Ovary (tissue), 3 donors: ENCODE data around the gene TXNDC16.

Experiments
- CTCF ChIP-seq, 3 donors: fragments of 450-650 bp in 2 of 3; fragments of 200-600 bp in 1 of 3; IDR thresholded peaks; one replicate each; pipeline versions ENCODE4 v1.5.1 to v1.8.0; 2016 to 2022; ENCODE audit warnings: antibody characterized with exemption in 3 of 3, mild to moderate bottlenecking in 1 of 3
- EP300 ChIP-seq: sonication (generic); formaldehyde crosslinking; IDR thresholded peaks from one replicate; pipeline ENCODE4 v1.6.1; 2017; ENCODE audit warnings: antibody characterized with exemption
- POLR2A ChIP-seq: fragments of 450-650 bp; IDR thresholded peaks from one replicate; pipeline ENCODE4 v1.6.1; 2017; ENCODE audit warnings: antibody characterized with exemption, mild to moderate bottlenecking, moderate library complexity
- donor health status: DM: no; HTN: no; CAD: no.

GRCh38 chr14:52467515-52468266 lies 84.6 kb downstream of the TXNDC16 start:
- no peak for TF ChIP-seq EP300
- TF ChIP-seq CTCF (IDR thresholded peaks at IDR 0.05), result no peak
- TF ChIP-seq POLR2A, result no peak
